NCI-H187 treated with DMSO at 0.1 percent for 48 hours (cell line): ENCODE data around the gene STK31.
"Not testable (repeated sequence)": the region's sequence is repeated elsewhere in the genome, so short reads cannot be mapped to it uniquely, and the experiment has no call there.

ENCODE experiments used
- DNase-seq: peaks from one replicate; lab custom pipeline; 2025; lab: John Stamatoyannopoulos, UW

STK31 gene, protein sequence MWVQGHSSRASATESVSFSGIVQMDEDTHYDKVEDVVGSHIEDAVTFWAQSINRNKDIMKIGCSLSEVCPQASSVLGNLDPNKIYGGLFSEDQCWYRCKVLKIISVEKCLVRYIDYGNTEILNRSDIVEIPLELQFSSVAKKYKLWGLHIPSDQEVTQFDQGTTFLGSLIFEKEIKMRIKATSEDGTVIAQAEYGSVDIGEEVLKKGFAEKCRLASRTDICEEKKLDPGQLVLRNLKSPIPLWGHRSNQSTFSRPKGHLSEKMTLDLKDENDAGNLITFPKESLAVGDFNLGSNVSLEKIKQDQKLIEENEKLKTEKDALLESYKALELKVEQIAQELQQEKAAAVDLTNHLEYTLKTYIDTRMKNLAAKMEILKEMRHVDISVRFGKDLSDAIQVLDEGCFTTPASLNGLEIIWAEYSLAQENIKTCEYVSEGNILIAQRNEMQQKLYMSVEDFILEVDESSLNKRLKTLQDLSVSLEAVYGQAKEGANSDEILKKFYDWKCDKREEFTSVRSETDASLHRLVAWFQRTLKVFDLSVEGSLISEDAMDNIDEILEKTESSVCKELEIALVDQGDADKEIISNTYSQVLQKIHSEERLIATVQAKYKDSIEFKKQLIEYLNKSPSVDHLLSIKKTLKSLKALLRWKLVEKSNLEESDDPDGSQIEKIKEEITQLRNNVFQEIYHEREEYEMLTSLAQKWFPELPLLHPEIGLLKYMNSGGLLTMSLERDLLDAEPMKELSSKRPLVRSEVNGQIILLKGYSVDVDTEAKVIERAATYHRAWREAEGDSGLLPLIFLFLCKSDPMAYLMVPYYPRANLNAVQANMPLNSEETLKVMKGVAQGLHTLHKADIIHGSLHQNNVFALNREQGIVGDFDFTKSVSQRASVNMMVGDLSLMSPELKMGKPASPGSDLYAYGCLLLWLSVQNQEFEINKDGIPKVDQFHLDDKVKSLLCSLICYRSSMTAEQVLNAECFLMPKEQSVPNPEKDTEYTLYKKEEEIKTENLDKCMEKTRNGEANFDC

DNA sequence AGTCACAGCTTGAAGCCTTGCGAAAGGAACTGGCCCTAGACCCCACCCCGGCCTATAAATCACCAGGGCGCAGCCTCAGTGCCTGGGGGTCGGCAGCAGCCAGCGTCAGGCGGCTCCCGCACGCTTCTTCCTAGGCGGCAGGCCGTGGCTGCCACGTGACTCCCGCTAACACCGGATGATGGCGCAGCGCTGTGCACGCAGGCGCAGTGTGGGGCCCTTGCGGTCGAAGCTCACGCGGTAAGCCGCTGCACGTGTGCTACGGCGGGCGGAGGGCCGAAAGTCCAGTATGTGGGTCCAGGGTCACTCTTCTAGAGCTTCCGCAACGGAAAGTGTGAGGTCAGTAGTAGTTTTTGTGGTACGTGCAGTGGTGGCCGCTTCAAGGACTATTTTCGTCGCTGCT is at the start of gene STK31:
STK31 (plus strand) TSS at position 220 of the 400 bp plus-strand sequence; CDS start at position 287, 67 bp downstream.
- no peak for DNase-seq

DNA sequence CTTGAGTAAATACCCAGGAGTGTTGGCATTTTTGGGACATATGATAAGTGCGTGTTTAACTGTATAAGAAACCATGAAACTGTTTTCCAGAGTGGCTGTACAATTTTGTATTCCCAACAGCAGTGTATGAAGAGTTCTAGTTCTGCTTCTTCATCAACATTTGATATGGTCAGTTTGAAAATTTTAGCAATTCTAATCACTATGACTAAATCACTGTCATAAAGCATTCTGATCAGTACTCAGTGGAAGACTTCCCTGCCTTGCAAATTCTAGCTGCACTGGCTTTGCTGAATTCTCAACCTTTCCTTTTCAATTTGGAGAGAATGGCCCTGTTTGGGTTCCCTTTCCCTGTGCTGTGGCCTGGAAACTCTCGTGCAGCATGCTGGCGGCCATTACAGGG is 48.6 kb upstream of the STK31 start:
- DNase-seq = no peak

DNA sequence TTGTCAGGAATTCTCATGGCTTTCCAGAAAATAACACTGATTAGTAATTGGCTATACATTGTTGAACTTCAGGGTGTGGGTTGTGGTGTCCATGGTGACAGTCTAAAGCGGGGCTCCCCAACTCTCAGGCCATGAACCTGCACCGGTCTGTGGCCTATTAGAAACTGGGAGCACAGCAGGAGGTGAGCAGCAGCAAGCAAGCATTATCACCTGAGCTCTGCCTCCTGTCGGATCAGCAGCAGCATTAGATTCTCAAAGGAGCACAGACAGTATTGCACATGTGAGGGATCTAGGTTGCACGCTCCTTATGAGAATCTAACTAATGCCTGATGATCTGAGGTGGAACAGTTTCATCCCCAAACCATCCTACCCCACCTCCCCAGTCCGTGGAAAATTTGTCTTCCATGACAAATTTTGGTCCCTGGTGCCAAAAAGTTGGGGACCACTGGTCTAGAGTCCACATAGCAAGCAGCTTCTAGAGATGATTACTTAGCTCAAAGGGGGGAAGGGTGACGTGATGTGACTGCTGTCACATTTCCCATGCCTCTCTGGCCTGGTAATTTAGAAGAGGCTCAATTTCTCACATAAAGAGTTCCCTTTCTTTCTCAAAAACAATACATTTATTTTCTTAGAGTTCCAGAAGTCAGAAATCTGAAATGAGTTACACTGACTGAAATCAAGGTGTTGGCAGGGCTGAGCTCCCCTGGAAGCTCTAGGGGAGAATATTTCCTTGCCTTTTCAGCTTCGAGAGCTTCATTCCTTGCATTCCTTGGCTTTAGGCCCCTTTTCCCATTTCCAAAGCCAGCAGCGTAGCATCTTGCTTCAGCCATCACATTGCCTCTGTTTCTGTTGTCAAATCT is 47.7 kb upstream of the STK31 start:
- no peak for DNase-seq

DNA sequence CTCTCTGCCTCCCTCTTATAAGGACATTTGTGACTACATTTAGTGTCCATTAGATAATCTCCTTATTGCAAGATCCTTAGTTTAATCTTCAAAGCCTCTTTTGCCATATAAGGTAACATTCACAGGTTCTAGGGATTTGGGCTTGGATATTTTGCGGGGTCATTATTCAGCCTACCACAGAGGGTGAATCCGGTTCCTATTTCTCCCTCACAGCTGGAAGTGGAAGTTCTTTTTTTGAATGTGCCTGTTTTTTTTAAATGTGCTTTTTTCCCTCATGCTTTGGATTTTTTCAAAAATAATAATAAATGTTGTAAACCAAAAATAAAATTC is 47.1 kb upstream of the STK31 start:
- no peak for DNase-seq

DNA sequence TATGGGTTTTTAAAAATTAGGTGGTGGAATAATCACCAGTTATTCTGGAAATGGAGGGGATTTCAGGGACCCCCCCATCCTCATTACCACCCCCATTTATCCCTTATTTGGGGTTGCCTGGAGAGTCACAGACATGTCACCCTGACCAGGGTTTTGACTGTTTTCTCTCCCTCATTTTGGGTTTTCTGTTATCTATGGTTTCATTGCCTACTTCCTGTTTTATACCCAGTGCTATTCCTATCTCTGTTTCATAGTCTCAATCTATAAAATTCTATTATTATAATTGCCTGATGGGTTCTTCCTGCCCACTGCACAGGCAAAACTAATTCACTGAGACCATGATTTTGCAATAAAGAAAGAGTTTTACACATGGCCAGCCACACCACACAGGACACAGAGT is 45.9 kb upstream of the STK31 start:
- DNase-seq = no peak

DNA sequence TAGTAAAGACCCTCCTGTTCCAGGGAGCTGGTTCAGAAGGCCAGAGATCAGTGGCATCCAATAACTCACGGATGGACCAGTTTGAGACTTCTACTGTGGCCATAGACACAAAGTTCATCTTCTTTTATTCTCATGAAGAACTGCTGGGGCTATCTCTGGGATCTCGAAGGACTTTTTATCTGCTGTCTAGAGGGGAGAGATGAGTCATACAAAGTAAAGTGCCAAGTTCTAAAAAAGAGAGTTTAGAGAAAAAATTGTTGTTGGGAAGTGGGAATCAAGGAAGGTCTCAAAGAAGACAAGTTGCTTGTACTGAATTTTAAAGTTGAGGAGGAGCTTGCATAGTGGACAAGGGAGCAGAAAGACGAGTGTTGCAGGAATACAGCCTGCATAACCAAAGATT is 38.0 kb upstream of the STK31 start:
- no peak for DNase-seq

DNA sequence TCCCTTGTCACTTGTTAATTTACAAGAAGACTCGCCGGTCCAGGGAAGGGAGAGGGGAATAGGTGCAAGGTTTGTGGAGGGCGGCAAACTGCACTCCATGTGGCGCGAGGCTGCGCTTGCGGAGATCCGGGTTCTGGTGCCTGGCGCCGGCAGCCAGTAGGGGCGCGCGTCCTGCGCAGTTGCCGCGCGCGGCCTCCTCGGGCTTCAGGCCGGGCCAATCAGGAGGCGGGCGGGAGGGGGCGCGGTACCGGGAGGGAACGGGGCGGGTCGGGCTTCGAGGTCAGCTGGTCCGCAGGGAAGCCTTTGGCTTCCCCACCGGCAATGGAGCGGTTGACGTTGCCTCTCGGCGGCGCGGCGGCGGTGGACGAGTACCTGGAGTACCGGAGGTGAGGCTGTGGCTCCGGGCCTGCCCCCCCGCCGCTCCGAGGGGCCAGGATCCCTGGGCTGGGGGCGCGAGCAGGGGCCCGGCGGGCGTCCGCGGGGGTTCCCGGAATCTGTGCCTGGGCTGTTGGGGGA is 30.1 kb upstream of the STK31 start, which contains the start of gene FAM221A:
FAM221A (plus strand) TSS at position 302 of the 516 bp plus-strand sequence; CDS start at position 322, 20 bp downstream.
- DNase-seq = no peak

DNA sequence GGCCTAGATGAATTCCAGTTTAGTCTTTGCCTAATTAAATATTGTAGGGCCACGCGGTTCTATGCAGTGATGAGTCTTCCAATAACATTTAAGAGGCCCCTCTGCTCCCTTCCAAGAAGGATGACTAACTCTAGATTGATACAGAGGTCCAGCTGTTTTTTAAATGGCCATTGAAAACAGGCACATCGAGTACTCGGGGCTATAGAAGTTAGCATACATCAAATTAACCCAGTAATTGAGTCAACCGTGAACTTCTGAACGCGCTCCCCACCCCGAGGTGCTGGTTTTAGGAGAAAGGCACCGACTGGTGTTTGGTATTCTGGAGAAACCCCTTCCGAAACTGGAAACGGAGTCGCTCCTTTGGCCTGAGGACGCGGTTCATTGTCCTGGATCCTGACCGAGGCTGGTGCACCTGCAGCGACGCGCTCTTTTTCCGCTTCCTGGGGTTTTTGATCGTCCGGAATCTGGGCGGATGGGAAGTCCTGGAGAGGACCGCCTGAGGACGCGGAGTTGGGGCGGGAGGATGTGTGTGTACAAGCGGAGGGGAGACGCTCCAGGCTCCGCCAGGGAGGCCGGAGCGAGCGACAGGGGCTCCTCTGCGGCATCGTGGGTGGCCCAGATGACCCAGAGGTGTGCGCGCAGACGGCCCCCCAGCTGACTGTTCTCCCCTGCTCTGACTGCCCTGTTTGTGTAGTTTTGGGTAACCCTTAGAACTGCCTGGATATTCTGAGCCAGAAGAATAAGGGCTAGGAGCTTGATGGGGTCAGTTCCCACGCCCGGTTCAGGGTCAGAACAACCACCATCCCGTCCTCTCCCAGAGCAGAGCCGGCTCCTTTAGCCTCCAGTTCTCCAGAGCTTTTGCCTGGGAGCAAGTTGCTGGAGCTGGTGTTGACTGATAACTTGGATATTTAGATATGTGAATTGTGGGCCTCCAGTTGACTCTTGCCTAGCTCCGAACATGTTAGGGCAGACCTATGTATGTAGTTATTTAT is 29.3 kb upstream of the STK31 start:
- DNase-seq = no peak

DNA sequence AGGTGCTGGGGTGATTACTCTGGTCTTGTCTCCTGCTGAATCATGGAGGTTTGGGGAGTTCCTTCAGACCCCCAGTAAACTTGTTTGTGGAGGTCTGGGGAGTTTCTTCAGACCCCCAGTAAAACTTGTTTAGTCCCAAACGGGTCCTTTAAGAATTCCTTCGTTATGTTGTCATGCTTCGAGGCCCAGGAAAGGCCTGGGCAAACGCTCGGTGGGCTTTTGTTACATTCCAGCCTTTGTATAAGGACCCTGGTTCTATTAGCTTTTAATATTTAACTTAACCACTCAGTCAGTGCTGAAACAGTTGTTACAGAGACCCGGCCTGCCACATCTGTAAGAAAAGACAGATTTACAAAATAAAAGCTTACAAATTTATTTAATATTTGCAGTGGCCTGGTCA is 26.0 kb upstream of the STK31 start:
- DNase-seq = not testable (repeated sequence)

DNA sequence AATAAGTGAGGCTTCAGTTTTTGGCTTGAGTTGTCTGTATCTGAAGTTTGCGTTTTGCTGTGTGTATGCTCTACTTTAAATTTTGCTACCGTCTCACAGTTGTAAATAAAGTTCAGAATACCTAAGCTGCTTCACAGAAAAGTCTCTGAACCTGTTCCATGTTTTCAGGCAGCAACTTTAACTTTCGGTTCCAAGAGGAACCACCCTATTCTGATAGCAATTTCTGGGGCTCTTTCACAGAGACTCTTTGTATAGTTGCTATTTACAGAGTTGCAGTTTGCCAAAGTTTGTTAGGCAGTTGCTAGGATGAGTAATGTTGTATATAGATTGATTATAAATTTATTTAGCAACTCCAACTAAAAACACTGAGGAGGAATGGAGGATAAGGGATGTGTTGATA is 24.3 kb upstream of the STK31 start:
- DNase-seq = no peak

DNA sequence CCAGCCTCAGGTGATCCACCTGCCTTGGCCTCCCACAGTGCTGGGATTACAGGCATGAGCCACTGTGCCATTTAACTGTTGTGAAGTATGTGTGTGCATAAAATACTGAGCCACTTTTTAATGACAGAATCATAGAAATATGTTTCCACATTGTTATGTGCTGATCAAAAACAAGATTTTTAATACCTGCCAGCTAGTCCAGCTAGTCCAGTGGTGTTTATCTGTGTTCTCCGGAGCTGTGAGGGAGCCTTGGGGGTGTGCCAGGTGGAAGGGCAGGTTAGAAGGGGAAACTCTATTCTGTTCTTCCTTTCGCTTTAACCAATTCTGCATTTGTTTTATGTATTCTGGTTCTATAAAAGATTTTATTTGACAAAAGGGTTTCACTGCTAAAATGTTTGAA is 23.0 kb upstream of the STK31 start:
- DNase-seq = no peak

DNA sequence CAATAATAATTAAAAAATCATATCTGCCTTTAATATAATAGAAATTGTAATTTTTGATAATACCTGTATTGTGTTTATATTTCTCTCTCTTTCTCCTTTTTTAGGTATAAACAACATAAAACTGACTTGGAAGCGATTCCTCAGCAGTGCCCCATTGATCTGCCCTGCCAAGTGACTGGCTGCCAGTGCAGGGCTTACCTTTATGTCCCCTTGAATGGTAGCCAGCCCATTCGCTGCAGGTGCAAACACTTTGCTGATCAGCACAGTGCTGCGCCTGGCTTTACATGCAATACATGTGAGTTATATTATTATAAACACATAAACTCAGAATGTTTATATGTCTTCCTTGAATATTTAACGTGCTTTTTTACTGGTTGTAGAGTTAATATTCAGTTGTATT is 20.9 kb upstream of the STK31 start:
- no peak for DNase-seq

DNA sequence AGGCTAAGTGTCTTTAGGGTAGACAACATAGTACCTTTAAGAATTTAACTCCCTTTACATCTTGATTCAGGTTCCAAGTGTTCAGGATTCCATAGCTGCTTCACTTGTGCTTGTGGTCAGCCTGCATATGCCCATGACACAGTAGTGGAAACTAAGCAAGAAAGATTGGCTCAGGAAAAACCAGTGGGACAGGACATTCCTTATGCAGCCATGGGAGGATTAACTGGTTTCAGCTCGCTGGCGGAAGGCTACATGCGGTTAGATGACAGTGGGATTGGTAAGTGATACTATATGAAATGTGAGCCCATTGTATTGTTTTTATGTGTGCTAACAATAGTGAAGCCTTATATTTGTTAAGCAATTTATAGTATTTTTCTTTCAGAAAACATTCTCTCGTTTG is 18.7 kb upstream of the STK31 start:
- DNase-seq = no peak

DNA sequence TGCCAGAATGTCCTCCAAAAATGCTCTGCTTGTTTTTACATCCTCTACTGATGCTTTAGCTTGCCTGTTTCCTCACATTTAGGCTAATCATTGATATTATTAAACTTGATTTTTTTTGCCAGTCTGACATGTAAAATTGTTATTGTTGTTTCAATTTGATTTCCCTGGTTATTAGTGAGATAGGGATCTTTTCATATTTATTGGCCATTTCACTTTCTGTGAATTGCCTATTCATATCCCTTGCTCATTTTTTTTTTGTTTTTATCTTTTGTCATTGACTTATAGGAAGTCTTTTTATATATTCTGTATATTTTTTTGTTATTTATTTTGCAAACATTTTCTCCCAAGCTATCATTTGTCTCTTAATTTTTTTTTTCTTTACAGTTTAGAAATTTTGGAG is 16.8 kb upstream of the STK31 start:
- no peak for DNase-seq

DNA sequence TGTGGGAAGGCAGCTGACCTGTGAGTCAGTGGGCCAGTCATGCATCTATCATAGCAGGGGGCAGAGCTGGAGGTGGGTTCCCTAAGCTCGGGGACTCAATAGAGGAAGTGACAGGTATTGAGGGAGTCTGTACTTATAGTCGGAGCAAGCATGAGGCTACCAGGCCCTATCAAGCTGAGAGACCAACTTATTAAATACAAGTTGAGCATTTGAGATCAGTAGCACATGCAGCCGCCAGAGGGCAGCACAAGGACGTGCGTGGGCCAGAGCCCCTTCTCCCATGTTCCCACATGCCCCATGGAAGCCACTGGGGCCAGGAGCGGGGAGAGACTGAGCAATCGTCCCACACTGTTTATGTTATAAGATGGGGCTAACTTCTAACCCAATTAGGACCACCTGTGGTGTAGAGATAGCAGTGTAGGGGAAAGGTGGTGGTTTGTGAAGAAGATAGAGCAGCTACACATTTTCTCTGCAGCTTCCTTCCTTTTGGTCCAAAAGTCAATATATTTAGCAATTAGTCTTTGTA is 13.0 kb upstream of the STK31 start:
- DNase-seq = no peak

DNA sequence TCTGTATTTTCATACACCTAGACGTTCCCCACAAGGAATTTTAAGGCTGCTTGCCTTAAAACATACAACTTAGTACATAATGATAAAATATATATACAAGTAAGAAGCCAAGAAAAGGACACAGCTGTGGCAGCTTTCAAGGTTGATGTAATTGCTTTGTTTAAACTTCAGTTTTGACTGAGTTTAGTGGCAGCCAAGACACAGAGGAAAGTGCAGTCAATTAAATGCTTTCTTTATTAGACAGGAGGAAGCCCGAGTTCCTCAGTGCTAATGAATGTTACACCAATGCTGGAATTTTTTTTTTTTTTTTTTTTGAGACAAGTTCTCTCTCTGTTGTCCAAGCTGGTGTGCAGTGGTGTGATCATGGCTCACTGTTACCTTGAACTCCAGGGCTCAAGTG is 11.2 kb upstream of the STK31 start:
- no peak for DNase-seq

DNA sequence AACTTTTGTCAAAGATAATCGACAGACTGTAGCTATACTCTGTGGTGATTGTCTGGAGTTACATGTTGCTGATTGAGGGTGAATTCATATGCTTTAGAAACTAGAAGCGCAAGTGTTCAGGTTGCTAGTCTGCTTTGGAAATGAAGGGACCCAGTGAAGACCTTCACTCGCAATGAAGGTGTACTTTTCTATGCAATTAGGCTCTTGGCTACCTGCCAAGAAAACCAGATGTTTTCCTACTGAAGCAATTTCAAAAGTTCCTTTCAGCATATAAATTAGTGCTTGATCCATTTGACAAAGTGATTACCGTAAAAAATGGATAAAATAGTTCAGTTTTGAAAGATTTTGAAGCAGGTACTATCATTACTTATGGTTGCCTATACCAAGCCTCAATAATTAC is 10.0 kb upstream of the STK31 start:
- DNase-seq = no peak

DNA sequence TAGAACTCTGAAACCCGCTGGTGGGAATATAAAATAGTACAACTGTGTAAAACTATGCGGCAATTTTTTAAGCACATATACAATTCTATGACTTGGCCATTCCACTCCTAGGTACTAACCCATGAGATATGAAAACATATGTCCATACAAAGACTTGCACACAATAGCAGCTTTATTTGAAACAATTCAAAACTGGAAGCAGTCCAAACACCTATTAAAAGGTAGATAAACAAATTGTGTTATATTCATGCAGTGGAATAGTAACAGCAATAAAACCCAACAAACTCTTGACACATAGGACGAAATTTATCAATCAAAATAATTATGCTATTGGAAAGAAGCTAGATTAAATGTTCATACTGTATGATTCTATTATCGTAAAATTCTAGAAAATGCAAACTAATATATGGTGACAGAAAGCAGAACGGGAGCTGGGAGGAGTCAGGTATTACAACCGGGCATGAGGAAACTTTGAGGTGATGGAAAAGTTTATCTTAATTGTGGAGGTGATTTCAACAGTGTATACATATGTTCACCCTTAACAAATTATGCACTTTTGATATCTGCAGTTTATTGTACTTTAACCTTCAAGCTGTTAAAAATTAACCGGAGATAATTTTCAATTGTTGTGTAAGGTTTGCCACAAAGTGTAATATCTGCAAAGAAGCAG is 803 bp upstream of the STK31 start:
- DNase-seq = no peak

DNA sequence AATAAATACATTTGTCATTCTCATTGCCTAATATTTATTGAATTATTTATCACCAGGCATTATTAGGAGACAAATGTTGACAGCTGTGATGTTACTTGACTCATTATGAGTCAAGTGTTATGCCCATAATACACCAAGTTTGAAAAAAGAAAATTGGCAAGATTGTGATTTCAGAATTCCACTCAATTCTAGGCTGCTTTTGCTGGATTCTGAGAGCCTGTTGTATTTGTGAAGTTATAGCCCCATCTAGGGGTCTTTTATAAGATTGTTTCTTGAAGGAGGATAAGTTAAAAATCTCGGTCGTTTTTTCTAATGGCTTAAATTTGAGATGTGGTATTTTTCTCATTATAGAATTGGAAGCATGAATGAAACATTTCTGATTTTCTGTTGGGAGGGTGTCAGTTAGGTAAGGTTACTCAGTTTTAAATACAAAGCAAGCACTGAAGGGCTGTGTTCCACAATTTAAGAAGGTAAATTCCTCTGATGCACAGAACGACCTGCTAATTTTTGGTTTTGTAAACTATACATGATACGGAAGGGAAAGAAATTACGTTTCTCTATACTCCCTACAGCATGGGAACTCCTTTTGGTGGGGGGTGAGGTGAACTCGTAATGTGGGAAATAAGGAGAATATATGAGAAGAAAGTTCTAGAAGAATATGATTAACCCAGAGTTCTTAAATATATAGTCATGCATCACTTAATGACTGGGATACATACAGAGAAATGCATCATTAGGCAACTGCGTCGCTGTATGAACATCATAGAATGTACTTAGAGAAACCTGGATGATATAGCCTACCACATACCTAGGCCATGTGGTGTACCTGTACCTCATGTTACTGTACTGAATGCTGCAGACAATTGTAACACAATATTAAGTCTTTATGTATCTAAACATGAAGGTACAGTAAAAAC is 2.6 kb downstream of the STK31 start:
- DNase-seq = no peak
